EH (cell line): ENCODE measurements around the gene THSD4.

ENCODE experiments used
- DNase-seq: peaks from one replicate; pipeline ENCODE4 v3.0.0-alpha.2; 2015; ENCODE audit warnings: low read depth

The THSD4 gene

DNA sequence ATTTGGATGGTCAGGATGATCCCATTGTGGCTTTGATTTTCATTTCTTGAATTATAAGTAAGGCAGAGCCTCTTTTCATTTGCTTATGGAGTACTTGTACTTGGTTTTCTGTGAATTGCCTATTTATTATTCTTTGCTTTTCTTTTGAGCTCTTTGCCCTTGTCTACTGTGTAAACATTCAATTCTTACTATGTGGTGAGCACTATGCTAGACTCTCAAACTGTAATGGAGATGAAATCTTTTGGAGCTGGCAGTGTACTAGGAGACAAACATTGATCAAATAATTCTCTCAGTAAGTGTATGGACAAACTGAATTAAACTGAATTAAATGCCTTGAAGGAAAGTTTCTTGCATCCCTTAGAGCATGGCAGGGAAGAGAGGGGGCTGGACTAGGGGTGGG, 608.1 kb downstream of the THSD4 start:
- no peak for DNase-seq

DNA sequence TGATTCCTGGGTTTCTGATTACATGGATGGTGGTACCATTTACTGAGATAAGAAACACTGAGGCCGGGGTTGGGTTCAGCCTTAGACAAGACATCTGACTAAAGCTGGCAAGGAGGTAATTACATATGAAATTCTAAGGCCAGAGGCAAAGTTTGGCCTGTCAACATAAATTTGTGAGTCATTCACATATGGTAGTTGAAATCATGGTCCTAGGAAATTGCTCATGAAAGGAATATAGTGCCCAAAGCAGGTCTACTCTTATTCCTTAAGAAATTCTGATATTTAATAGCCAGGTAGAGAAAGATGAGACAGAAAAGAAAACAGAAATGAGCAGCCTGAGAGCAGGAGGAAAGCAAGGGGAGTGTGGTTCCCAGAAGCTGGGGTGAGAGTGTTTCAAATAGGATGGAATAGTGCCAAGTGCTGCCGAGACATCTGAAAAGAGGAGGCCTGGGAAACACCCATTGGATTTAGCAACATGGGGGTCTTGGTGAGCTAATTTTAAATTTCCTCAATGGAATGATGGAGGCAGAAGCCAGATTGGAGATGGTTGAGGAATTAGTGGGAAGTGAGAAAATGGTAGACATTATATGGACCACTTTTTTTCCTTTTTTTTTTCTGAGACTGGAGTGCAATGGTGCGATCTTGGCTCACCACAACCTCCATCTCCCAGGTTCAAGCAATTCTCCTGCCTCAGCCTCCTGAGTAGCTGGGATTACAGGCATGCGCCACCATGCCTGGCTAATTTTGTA, 610.1 kb downstream of the THSD4 start:
- DNase-seq = peak; percentile 65

- peak; percentile 4 for DNase-seq
These were observed 613.6 kb downstream of the THSD4 start for GRCh38 chr15:71728881-71729280.

- DNase-seq = no peak
These were observed 614.0 kb downstream of the THSD4 start for GRCh38 chr15:71729319-71729718.

- DNase-seq = peak; percentile 75
These were observed 615.2 kb downstream of the THSD4 start for GRCh38 chr15:71730277-71731144.

DNA sequence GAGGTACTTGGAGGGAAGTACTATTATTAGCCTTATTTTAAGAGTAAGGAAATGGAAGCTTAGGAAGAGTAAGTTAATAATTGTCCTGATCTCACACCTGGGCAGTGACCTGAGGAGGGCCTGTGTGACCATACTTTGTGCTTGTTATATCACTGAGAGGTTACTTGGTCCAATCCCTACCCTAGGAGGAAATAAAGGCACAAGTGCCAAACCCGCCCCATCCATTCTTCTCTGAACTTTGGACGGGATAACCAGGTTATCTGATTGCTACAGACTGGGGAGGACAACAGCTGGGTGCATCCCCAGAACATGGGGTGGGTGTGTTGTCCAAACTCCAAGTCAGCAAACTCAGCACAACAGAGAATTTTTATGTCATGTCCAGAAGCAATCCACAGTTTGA, 617.4 kb downstream of the THSD4 start:
- no peak for DNase-seq

DNA sequence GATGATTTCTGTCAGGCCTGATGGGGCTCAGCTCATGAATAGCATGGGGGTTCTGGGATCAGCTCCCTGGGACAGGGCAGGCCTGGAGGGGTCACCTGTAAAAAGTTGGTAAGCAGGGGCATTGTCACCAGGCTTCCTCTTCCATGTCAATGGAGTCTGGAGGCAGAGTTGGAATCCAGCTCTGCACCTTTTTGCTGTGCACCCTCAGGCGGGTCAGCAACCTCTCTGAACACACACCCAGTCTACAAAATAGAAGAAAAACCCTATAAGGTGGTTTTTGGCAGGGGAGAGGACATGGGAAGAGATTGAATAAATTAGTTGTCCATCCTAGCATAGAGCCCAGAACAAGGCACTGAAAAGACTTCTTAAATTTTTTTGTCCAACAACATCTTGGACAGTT, 617.9 kb downstream of the THSD4 start:
- no peak for DNase-seq

DNA sequence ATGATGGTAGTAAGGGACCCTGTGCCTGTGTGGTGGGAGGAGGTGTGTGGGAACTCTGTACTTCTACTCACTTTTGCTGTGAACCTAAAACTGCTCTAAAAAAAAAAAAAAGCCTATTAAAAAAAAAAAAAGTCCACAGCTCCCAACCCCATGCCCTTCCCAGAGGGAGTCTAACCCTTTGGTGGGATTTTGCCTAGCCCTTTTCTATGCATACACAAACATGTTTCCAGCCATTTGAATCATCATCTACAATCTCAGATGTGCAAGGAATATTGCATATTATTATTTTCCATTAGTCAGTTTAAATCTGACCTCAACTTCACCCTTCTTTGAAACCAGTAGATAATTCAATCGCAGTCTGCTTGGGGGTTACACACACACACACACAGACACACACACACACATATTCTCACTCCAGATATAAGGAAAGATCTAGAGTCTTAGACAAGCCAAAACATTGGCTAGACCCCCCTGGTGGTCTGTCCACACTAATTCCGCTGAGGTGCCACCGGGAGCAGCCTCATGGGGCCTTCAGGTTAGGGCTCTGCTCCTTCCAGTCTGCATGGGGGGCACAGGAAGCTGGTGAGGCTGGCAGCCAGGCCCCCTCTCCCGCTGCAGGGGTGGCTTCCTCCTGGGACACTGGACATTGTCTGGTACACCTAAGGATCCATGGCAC, 619.6 kb downstream of the THSD4 start:
- DNase-seq = no peak

DNA sequence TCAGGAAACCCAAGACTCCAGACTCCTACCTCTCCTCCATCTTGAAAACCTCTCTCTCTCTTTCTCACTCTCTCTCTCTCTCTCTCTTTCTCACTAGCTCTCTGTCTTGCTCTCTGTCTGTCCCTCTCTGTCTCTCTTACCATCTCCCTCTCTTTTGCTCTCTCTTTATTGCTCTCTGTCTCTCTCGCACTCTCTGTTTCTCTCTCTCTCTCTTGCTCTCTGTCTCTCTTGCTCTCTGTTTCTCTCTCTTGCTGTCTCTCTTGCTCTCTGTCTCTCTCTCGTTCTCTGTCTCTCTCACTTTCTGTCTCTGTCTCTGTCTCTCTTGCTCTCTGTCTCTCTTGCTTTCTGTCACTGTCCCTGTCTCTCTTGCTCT, 620.1 kb downstream of the THSD4 start:
- DNase-seq = no peak

DNA sequence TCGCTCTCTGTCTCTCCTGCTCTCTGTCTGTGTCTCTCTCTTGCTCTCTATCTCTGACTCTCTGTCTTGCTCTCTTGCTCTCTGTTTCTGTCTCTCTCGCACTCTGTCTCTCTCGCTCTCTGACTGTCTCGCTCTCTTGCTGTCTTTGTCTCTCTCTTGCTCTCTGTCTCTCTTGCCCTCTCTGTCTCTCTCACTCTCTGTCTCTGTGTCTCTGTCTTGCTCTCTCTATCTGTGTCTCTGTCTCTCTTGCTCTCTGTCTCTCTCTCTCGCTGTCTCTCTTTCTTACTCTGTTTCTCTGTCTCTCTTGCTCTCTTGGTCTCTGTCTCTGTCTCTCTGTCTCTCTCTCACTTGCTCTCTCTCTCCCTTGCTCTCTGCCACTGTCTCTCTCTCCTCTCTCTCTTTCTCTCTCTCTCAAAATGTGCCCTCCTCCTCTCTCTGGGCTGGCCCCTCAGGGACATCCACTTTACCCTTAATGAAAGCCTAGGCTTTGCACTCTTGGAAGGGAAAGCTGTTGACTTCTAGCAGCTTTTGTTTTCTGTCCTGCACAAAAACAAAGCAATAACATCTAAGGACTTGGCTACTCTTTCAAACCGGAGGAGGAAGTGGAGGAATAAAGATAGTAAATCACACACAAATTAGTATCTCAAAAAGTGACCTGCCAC, 621.1 kb downstream of the THSD4 start:
- DNase-seq = no peak

DNA sequence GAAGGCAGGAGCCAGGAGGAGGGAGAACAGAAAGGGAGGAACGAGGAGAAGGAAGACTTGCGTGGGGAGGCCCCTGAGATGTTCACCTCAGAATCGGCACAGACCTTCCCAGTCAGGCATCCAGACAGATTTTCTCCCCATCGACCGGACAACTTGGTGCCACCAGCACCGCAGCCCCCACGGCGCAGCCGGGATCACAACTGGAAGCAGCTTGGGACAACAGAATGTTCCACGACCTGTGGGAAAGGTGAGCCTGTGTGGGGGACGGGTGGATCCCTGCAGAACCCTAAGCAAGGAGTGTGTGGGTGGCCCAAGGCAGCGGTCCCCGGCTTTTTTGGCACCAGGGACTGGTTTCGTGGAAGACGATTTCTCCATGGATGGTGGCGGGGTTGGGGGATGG, 622.5 kb downstream of the THSD4 start:
- DNase-seq = no peak

DNA sequence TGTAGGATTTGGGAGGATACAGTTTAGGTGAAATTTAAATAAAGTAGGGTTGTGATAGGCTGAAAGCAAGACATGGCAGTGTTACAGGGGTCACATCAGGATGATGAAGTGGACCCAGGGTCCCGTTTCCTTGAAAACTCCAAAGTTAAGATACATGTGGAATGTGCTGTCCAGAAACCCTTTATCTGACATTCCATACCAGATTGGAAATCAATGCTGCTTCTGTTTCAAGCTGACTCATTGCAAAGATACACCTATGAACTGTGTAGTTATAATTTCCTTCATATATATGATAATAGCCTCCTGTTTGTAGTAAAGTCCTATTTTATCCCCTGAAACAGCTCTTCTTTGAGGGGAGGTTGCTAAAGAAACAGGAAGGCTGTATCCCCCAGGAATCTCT, 624.1 kb downstream of the THSD4 start:
- no peak for DNase-seq

GRCh38 chr15:71742964-71743363, 627.7 kb downstream of the THSD4 start:
- DNase-seq = no peak

GRCh38 chr15:71743861-71744382, 628.7 kb downstream of the THSD4 start:
- peak; percentile 73 for DNase-seq

- no peak for DNase-seq
These were observed 631.4 kb downstream of the THSD4 start for GRCh38 chr15:71746719-71747118.

DNA sequence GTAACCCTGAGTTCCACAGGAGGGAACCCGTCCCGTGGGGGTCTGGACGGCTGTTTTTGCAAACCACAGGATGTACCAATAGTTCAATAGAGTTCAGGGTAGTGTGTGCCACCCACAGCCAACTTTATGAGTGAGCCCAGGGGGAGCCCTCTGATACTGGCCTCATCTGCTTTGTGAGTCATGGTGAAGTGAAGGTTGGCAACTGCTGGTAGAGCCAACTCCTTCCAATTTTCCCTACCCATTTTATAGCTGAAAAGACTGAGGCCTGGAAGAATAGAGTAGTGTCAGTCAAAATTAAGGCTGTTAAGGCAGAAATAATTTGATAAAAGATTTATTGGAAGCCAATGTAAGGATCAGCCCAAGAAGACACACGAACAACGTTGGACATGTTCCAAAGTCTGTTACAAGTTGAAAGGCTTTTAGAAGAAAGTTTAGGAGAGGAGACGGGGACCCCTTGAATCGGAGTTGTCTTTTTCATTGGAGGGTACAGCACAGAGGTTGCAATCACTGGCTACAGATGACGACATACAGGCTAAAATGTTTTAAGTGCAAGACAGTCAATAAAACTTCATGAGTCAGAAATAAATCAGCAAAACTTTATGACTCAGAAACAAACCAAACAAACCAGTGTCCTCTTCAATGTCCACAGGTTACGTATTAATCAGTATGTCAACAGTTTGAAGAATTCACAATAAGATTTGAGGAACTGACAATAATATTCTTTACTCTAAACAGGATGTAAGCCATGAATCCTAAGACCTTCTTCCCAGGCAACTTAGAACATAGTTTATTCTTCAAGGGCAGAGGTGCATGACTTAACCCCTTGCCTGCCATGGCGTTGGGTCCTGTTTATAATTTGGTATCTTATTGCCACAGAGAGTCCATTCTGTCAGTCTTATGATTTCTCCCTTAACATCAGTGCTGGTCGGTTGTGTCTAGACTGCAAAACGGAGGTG, 632.1 kb downstream of the THSD4 start:
- DNase-seq = peak; percentile 92

GRCh38 chr15:71748293-71748718, 633.0 kb downstream of the THSD4 start:
- DNase-seq = peak; percentile 50

GRCh38 chr15:71749500-71749899, 634.2 kb downstream of the THSD4 start:
- no peak for DNase-seq

DNA sequence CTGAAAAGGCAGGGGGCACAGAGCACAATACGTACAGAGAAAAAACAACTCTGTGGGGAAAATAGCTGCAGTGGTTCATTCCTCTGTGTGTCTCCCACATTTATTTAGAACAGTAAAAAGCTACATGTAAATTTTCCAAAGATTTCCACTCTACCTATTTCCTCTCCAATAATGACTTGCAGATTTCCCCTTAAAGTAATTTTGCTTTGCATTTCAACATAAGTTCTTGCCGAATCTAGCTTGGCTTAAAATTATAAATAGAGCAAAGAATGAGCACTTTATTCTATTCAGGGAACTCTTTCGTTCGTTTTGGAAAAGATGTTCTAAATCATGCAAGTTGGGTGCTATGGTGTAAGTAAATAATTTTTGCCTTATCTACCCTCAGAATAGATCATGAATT, 636.9 kb downstream of the THSD4 start:
- DNase-seq = no peak

GRCh38 chr15:71752604-71753289, 637.5 kb downstream of the THSD4 start:
- peak; percentile 98 for DNase-seq
